Diencephalon (tissue), 1 donor: ENCODE results near the gene UBN1. TPM values are rescaled to one million over a fixed set of nuclear protein-coding genes. Genes with fewer than 3 reads are reported as not detected.

ENCODE experiments used
- total RNA-seq: library from RNA; depleted of rRNA; stranded (reverse); fragments of >200 nt; gene quantifications from one replicate; pipeline ENCODE4 v1.2.3, GENCODE V29; 2014

The UBN1 gene
- total RNA-seq: 17.1 TPM

DNA sequence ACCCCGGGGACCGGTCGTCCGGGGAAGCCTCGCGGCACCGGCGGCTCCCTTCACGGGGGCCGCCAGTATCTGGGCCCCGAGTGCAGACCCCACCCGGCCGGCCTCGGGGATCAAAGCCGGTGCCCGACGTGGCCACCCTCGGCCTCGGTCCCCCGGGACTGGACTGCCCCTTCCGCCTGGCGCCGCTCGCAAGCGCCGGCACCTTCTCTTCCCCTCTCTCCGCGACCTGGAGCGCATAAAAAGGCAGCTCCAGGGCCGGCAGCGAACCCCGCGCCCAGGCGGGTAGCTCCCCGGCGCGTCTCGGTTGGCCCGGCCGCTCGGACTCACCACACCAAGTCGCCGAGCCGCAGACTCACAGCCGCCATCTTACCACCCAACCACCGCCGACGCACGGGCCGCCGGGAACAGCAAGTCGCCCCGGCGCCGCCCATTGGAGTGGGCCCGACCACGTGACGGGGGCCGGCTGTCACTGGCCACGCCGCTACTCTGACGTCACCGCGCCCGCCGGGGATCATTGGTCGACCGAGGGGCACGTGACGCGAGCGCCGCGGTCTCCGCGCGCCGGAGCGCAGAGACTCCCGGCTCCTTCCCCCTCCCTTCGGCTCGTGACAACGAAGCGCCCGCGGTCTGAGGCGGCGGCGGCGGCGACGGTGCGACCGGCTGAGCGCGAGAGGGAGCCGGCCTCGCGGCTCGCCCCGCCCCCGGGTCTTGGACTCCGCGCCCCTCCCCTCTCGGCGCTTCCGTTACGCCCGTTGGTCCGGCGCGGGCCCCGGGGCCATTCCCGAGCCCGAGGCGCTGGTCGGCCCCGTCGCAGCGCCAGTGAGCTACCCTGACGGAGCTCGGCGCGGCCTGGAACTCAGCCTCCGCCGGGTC lies at the start of gene UBN1, which contains the start of gene GLYR1:
UBN1 (plus strand) TSS at position 581 of the 873 bp plus-strand sequence. CDS start 5,437 bp downstream, outside the sequence.
GLYR1 (minus strand) TSS at position 388 of the 873 bp plus-strand sequence; CDS start at position 365, 23 bp downstream.

GRCh38 chr16:4801962-4802658 lies 45.2 kb upstream of the UBN1 start, which contains the start of gene ROGDI:
TSS of gene ROGDI (minus strand) at chr16:4802633. CDS start at chr16:4802571, 62 bp downstream.

Other genes starting within 250 kb of the UBN1 start
- gene UBALD1, start 232.6 kb upstream of the UBN1 start, total RNA-seq: 2.1 TPM
- gene MGRN1, start 222.7 kb upstream of the UBN1 start, total RNA-seq: 43.8 TPM
- 47.5 TPM for gene NUDT16L1, start 153.9 kb upstream of the UBN1 start, total RNA-seq
- 44.3 TPM for gene ANKS3, start 113.2 kb upstream of the UBN1 start, total RNA-seq
- 2.1 TPM for gene DNAAF8, start 112.9 kb upstream of the UBN1 start, total RNA-seq
- 8.8 TPM for gene ZNF500, start 80.3 kb upstream of the UBN1 start, total RNA-seq
- gene SEPTIN12, start 59.1 kb upstream of the UBN1 start, total RNA-seq: not detected
- gene SMIM22, start 52.1 kb upstream of the UBN1 start, total RNA-seq: not detected
- gene ROGDI, start 44.8 kb upstream of the UBN1 start, total RNA-seq: 62.7 TPM
- 72.2 TPM for gene GLYR1, start 193 bp upstream of the UBN1 start, total RNA-seq
- gene PPL, start 89.7 kb downstream of the UBN1 start, total RNA-seq: 13.4 TPM
- gene SEC14L5, start 110.8 kb downstream of the UBN1 start, total RNA-seq: 1.6 TPM
- 10.6 TPM for gene NAGPA, start 186.5 kb downstream of the UBN1 start, total RNA-seq
- gene C16orf89, start 218.5 kb downstream of the UBN1 start, total RNA-seq: 2.3 TPM
- 15.7 TPM for gene ALG1, start 224.4 kb downstream of the UBN1 start, total RNA-seq